Progenitor cell of endocrine pancreas (in vitro differentiated cells): Measurements from ENCODE around the gene ZNF593OS. TPM values are rescaled to one million over a fixed set of nuclear protein-coding genes. Genes with fewer than 3 reads are reported as not detected.

Experiments
- DNase-seq: peaks from one replicate; pipeline ENCODE4 v3.0.0; 2021; ENCODE audit warnings: low spot score; ENCODE audit not compliant: unreplicated experiment
- H3K27ac Mint-ChIP-seq: 2 replicates; pipeline ENCODE4 v1.8.0; 2021; ENCODE audit warnings: mild to moderate bottlenecking, moderate library complexity, mixed read lengths
- H3K27me3 Mint-ChIP-seq: 2 replicates; pipeline ENCODE4 v1.8.0; 2021; ENCODE audit warnings: mixed read lengths
- H3K36me3 Mint-ChIP-seq: 2 replicates; pipeline ENCODE4 v1.8.0; 2022; ENCODE audit warnings: mixed read lengths; ENCODE audit not compliant: insufficient read depth
- H3K4me1 Mint-ChIP-seq: 2 replicates; pipeline ENCODE4 v1.8.0; 2021; ENCODE audit warnings: low read depth, mixed read lengths
- H3K4me3 Mint-ChIP-seq: 2 replicates; pipeline ENCODE4 v1.8.0; 2021; ENCODE audit warnings: low read depth, mild to moderate bottlenecking, moderate library complexity, mixed read lengths
- H3K9me3 Mint-ChIP-seq: 2 replicates; pipeline ENCODE4 v1.8.0; 2021; ENCODE audit warnings: low read depth, mixed read lengths
- CTCF ChIP-seq: fragments of 200-600 bp; sonication (generic); IDR thresholded peaks from one replicate; pipeline ENCODE4 v1.5.0; 2021; ENCODE audit warnings: antibody characterized with exemption, mild to moderate bottlenecking; ENCODE audit not compliant: unreplicated experiment
- total RNA-seq: library from RNA; stranded (reverse); gene quantifications from 2 replicates; pipeline ENCODE4 v1.2.1, GENCODE V29; 2021

The ZNF593OS gene
- total RNA-seq, 1 donor from 2014 or later = not detected

- peak; percentile 72 for DNase-seq
- Mint-ChIP-seq H3K27ac (peak within 1 kb of the TSS; percentile 98), H3K36me3 (peaks cover 1% of the 10 kb centered on the region), H3K4me1 (peaks cover 8% of the 10 kb centered on the region), H3K9me3 (no peaks in the 10 kb centered on the region), H3K4me3 (peak within 1 kb of the TSS; percentile 79), H3K27me3 (no peaks in the 10 kb centered on the region)
- TF ChIP-seq CTCF = peak; percentile 51
These were observed 5.6 kb upstream of the ZNF593OS start, which contains the start of gene CNKSR1 for GRCh38 chr1:26177182-26177684. TSS of gene CNKSR1 (plus strand) at chr1:26177491. CDS start at chr1:26177548, 57 bp downstream.

GRCh38 chr1:26175346-26175745, 3.7 kb upstream of the ZNF593OS start:
- Mint-ChIP-seq H3K4me1 (peaks cover 10% of the 10 kb centered on the region), H3K27me3 (no peaks in the 10 kb centered on the region), H3K9me3 (no peaks in the 10 kb centered on the region), H3K27ac (no peak overlapping the region), H3K4me3 (no peak overlapping the region), H3K36me3 (no peaks in the 10 kb centered on the region)
- no peak for TF ChIP-seq CTCF
- DNase-seq = no peak

GRCh38 chr1:26170472-26170821, 1.2 kb downstream of the ZNF593OS start:
- no peak for TF ChIP-seq CTCF
- peak overlapping the region; percentile 90 for H3K27ac Mint-ChIP-seq
- peaks cover 7% of the 10 kb centered on the region for H3K4me1 Mint-ChIP-seq
- H3K27me3 Mint-ChIP-seq = peaks cover 4% of the 10 kb centered on the region
- H3K9me3 Mint-ChIP-seq = no peaks in the 10 kb centered on the region
- H3K36me3 Mint-ChIP-seq = no peaks in the 10 kb centered on the region
- DNase-seq = no peak
- peak overlapping the region; percentile 87 for H3K4me3 Mint-ChIP-seq

- Mint-ChIP-seq H3K9me3 (no peaks in the 10 kb centered on the region), H3K27ac (peak within 1 kb of the TSS; percentile 90), H3K27me3 (peaks cover 4% of the 10 kb centered on the region), H3K36me3 (no peaks in the 10 kb centered on the region), H3K4me1 (peaks cover 12% of the 10 kb centered on the region), H3K4me3 (peak within 1 kb of the TSS; percentile 87)
- peak; percentile 88 for TF ChIP-seq CTCF
- DNase-seq = peak; percentile 89
These were observed 1.8 kb downstream of the ZNF593OS start, which contains the start of gene ZNF593 for GRCh38 chr1:26169669-26170471. TSS of gene ZNF593 (plus strand) at chr1:26169908. CDS start at chr1:26169984, 76 bp downstream.

GRCh38 chr1:26169198-26169554, 2.5 kb downstream of the ZNF593OS start:
- Mint-ChIP-seq H3K9me3 (no peaks in the 10 kb centered on the region), H3K4me1 (peaks cover 16% of the 10 kb centered on the region), H3K27ac (peak overlapping the region; percentile 73), H3K4me3 (peak overlapping the region; percentile 87), H3K27me3 (peaks cover 4% of the 10 kb centered on the region), H3K36me3 (no peaks in the 10 kb centered on the region)
- DNase-seq = no peak
- TF ChIP-seq CTCF = no peak
